GM18498 (cell line): ENCODE data around the gene MYO5A.

ENCODE experiments used
- ATAC-seq: cut with Tn5 transposase; IDR thresholded peaks from one replicate; pipeline ENCODE4 v1.9.1; 2021; ENCODE audit warnings: mild to moderate bottlenecking, moderate library complexity; ENCODE audit not compliant: unreplicated experiment

The MYO5A gene

GRCh38 chr15:52276256-52276770 is 252.4 kb downstream of the MYO5A start:
- no peak for ATAC-seq

- ATAC-seq: no peak
These were observed 265.0 kb downstream of the MYO5A start for GRCh38 chr15:52263563-52264282.

GRCh38 chr15:52262364-52262763 is 266.3 kb downstream of the MYO5A start:
- no peak for ATAC-seq

- ATAC-seq: peak; percentile 99
These were observed 267.0 kb downstream of the MYO5A start for GRCh38 chr15:52261498-52262242.

GRCh38 chr15:52261026-52261425 is 267.7 kb downstream of the MYO5A start:
- no peak for ATAC-seq

- ATAC-seq: no peak
These were observed 269.2 kb downstream of the MYO5A start for GRCh38 chr15:52259503-52259902.

GRCh38 chr15:52258461-52258860 is 270.2 kb downstream of the MYO5A start:
- no peak for ATAC-seq

GRCh38 chr15:52257734-52258062 is 271.0 kb downstream of the MYO5A start:
- no peak for ATAC-seq
